Fibroblast of pulmonary artery (primary cell): ENCODE results near the gene IDI2.
"Not testable (repeated sequence)": the region's sequence is repeated elsewhere in the genome, so short reads cannot be mapped to it uniquely, and the experiment has no call there.

Experiments
- DNase-seq: peaks from one replicate; pipeline ENCODE4 v3.0.0-alpha.2; 2010; ENCODE audit warnings: low read depth
- H3K4me3 ChIP-seq: replicated peaks from 2 replicates; pipeline ENCODE4 v1.5.1; 2011; ENCODE audit warnings: low read depth, mild to moderate bottlenecking, control low read depth, low read length, moderate library complexity
- CTCF ChIP-seq: IDR thresholded peaks from 2 replicates; pipeline ENCODE4 v1.5.1; 2011; ENCODE audit warnings: mild to moderate bottlenecking, control low read depth, low read length, inconsistent platforms; ENCODE audit errors: missing control alignments

IDI2 gene

GRCh38 chr10:1010703-1011102, 15.0 kb downstream of the IDI2 start:
- TF ChIP-seq CTCF, result no peak
- no peak for DNase-seq
- H3K4me3 ChIP-seq, result no peak overlapping the region

GRCh38 chr10:1009947-1010346, 15.7 kb downstream of the IDI2 start:
- H3K4me3 ChIP-seq, DNase-seq: not testable (repeated sequence)

GRCh38 chr10:1009071-1009494, 16.6 kb downstream of the IDI2 start:
- TF ChIP-seq CTCF, result no peak
- DNase-seq, result no peak
- H3K4me3 ChIP-seq, result no peak overlapping the region

- no peak for DNase-seq
- no peak overlapping the region for H3K4me3 ChIP-seq
- TF ChIP-seq CTCF, result no peak
Observed at GRCh38 chr10:1007583-1007982, 18.1 kb downstream of the IDI2 start.

- TF ChIP-seq CTCF, result no peak
- DNase-seq, result no peak
Observed at GRCh38 chr10:1006573-1006972, 19.1 kb downstream of the IDI2 start.

GRCh38 chr10:1003884-1004670, 21.6 kb downstream of the IDI2 start:
- no peak overlapping the region for H3K4me3 ChIP-seq
- TF ChIP-seq CTCF, result no peak

More at GRCh38 chr10:1006573-1006972, 19.1 kb downstream of the IDI2 start:
- H3K4me3 ChIP-seq, result no peak overlapping the region

GRCh38 chr10:1002425-1003006, 23.1 kb downstream of the IDI2 start:
- no peak overlapping the region for H3K4me3 ChIP-seq
- TF ChIP-seq CTCF, result no peak
- DNase-seq, result no peak

More at GRCh38 chr10:1003884-1004670, 21.6 kb downstream of the IDI2 start:
- DNase-seq, result no peak
